ENCODE results near the gene NPR1.

GRCh38 chr1:153685544-153686340 is 7.3 kb downstream of the NPR1 start:
- no peak for TF ChIP-seq POLR2AphosphoS5 (IDR thresholded peaks at IDR 0.05; ENCODE audit: borderline replicate concordance, low read depth, low read length)
- no peak for TF ChIP-seq EZH2 (IDR thresholded peaks at IDR 0.05)

Data from SK-N-MC (cell line).